Panc1 (cell line): ENCODE data around the gene TRIB2. TPM values are rescaled to one million over a fixed set of nuclear protein-coding genes. Genes with fewer than 3 reads are reported as not detected.

ENCODE experiments used
- ATAC-seq: fragments of 200-7000 bp; cut with Tn5 transposase; 2 replicates; pipeline ENCODE4 v1.9.1; 2020; ENCODE audit warnings: mild to moderate bottlenecking, moderate library complexity
- BruUV-seq: library from RNA; stranded (reverse); fragments of 400-500 nt; replicated peaks from 2 replicates; lab custom pipeline; 2021; lab: Mats Ljungman, UMichigan
- CTCF ChIA-PET: fragments of 300-600 bp; sonication (Branson Sonifier 250); formaldehyde crosslinking; loops from one replicate; lab custom pipeline; 2022; ENCODE audit warnings: antibody characterized with exemption; lab: Charles Lee
- POLR2A ChIA-PET: fragments of 300-600 bp; sonication (Branson Sonifier 250); formaldehyde crosslinking; loops from one replicate; lab custom pipeline; 2022; ENCODE audit warnings: antibody characterized with exemption; lab: Charles Lee
- DNase-seq: peaks from one replicate; pipeline ENCODE4 v3.0.0-alpha.2; 2010; ENCODE audit warnings: low read depth, low spot score
- H3K27ac ChIP-seq: 2 replicates; pipeline ENCODE4 v1.5.1; 2011; ENCODE audit warnings: mild to moderate bottlenecking, low read length, inconsistent platforms
- H3K27me3 ChIP-seq: fragments of 200-500 bp; sonication (Bioruptor generic); 2 replicates; pipeline ENCODE4 v1.6.0; 2014; ENCODE audit warnings: low read length, inconsistent platforms; ENCODE audit not compliant: control insufficient read depth, insufficient read depth
- H3K36me3 ChIP-seq: fragments of 200-500 bp; sonication (Bioruptor generic); 2 replicates; pipeline ENCODE4 v1.5.1; 2014; ENCODE audit warnings: inconsistent platforms, mild to moderate bottlenecking, low read length, moderate library complexity; ENCODE audit not compliant: control insufficient read depth, insufficient read depth
- H3K4me1 ChIP-seq: 2 replicates; pipeline ENCODE4 v1.5.1; 2011; ENCODE audit warnings: inconsistent platforms, mild to moderate bottlenecking, low read length, moderate library complexity; ENCODE audit not compliant: control insufficient read depth, insufficient read depth
- H3K4me3 ChIP-seq, 2 experiments: 2 replicates each; pipeline ENCODE4 v1.5.1; 2011 to 2012; ENCODE audit warnings: low read depth in 2 of 2, low read length in 2 of 2, mild to moderate bottlenecking in 2 of 2, inconsistent platforms in 1 of 2, moderate library complexity in 1 of 2
- H3K9me3 ChIP-seq: fragments of 200-500 bp; sonication (Bioruptor generic); 2 replicates; pipeline ENCODE4 v1.5.1; 2014; ENCODE audit warnings: low read depth, mild to moderate bottlenecking, inconsistent platforms, low read length, moderate library complexity; ENCODE audit not compliant: control insufficient read depth, insufficient read depth
- CTCF ChIP-seq: fragments of 450-650 bp; IDR thresholded peaks from 2 replicates; pipeline ENCODE4 v1.5.1; 2017; ENCODE audit warnings: mild to moderate bottlenecking
- POLR2AphosphoS5 ChIP-seq: IDR thresholded peaks from 2 replicates; pipeline ENCODE4 v1.6.1; 2012; ENCODE audit warnings: mild to moderate bottlenecking, low read depth, low read length, moderate library complexity
- SIN3A ChIP-seq: IDR thresholded peaks from 2 replicates; pipeline ENCODE4 v1.6.1; 2012; ENCODE audit warnings: low read depth, mild to moderate bottlenecking, low read length, moderate library complexity, borderline replicate concordance; ENCODE audit not compliant: insufficient read depth
- TCF7L2 ChIP-seq: IDR thresholded peaks from 2 replicates; pipeline ENCODE4 v1.6.1; 2011; ENCODE audit warnings: mild to moderate bottlenecking, low read depth, low read length, inconsistent platforms
- in situ Hi-C: cut with HindIII; loops from 2 replicates; pipeline ENCODE4 v1.10.0; 2016; ENCODE audit warnings: low sequenced_read_pairs, low pct_unique_long_range_greater_than_20kb
- intact Hi-C: fragments of 100-400 bp; cut with micrococcal nuclease; formaldehyde crosslinking; loops from one replicate; pipeline ENCODE4 v1.10.0; 2022; ENCODE audit not compliant: unreplicated experiment
- total RNA-seq: library from RNA; stranded (reverse); gene quantifications from one replicate; pipeline ENCODE4 v1.2.1, GENCODE V29; 2021; ENCODE audit not compliant: unreplicated experiment
- TF ChIP-seq, protein P1 (sequence below), 2 experiments: IDR thresholded peaks; 2 replicates each; pipeline ENCODE4 v1.6.1; 2011 to 2012; ENCODE audit warnings: low read depth in 2 of 2, control low read depth in 1 of 2, low read length in 1 of 2, mild to moderate bottlenecking in 1 of 2, moderate library complexity in 1 of 2; ENCODE audit not compliant: insufficient read depth in 1 of 2

TRIB2 gene
- total RNA-seq, 1 experiment from 2014 or later, result 43.2 TPM

DNA sequence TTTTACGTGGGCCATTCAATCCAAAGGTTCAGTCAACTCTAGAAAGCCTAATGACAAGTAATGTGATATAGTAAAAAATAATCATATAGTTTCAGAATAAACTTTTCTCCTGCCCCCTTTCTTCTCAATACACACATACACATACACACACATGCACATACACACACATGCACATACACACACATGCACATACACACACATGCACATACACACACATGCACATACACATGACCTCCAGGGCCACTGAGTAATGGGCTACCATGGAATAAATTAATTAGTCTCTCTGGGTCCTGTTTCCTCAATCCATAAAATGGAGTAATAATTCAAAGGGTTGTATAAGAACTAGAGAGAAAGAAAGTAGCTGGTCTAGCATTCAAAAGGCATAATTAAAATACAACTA, 5.4 kb upstream of the TRIB2 start:
- Histone ChIP-seq H3K27ac (no peak overlapping the region), H3K27me3 (no peaks in the 10 kb centered on the region), H3K4me1 (peaks cover 19% of the 10 kb centered on the region), H3K4me3 (no peak overlapping the region), H3K9me3 (no peaks in the 10 kb centered on the region; the same call in 1 of the 2 replicates), H3K36me3 (no peaks in the 10 kb centered on the region)
- no TSS peak for BruUV-seq
- no peak for TF ChIP-seq POLR2AphosphoS5
- no peak for TF ChIP-seq TCF7L2
- no peak for TF ChIP-seq SIN3A
- TF ChIP-seq CTCF, result no peak
- TF ChIP-seq, protein P1, sequence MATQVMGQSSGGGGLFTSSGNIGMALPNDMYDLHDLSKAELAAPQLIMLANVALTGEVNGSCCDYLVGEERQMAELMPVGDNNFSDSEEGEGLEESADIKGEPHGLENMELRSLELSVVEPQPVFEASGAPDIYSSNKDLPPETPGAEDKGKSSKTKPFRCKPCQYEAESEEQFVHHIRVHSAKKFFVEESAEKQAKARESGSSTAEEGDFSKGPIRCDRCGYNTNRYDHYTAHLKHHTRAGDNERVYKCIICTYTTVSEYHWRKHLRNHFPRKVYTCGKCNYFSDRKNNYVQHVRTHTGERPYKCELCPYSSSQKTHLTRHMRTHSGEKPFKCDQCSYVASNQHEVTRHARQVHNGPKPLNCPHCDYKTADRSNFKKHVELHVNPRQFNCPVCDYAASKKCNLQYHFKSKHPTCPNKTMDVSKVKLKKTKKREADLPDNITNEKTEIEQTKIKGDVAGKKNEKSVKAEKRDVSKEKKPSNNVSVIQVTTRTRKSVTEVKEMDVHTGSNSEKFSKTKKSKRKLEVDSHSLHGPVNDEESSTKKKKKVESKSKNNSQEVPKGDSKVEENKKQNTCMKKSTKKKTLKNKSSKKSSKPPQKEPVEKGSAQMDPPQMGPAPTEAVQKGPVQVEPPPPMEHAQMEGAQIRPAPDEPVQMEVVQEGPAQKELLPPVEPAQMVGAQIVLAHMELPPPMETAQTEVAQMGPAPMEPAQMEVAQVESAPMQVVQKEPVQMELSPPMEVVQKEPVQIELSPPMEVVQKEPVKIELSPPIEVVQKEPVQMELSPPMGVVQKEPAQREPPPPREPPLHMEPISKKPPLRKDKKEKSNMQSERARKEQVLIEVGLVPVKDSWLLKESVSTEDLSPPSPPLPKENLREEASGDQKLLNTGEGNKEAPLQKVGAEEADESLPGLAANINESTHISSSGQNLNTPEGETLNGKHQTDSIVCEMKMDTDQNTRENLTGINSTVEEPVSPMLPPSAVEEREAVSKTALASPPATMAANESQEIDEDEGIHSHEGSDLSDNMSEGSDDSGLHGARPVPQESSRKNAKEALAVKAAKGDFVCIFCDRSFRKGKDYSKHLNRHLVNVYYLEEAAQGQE (IDR thresholded peaks at IDR 0.05; ENCODE audit: insufficient read depth in 1 of 2, low read depth in 2 of 2, low read length in 1 of 2), result no peak
- intact Hi-C loops (loop anchor here (10.0 kb wide), 2 partner anchors 177 to 537 kb away; no protein-coding TSS in a partner anchor), in situ Hi-C loops (no loop called here)
- ATAC-seq (no peak), DNase-seq (no peak)
- CTCF ChIA-PET, result no interaction called here
- POLR2A ChIA-PET, result no interaction called here

DNA sequence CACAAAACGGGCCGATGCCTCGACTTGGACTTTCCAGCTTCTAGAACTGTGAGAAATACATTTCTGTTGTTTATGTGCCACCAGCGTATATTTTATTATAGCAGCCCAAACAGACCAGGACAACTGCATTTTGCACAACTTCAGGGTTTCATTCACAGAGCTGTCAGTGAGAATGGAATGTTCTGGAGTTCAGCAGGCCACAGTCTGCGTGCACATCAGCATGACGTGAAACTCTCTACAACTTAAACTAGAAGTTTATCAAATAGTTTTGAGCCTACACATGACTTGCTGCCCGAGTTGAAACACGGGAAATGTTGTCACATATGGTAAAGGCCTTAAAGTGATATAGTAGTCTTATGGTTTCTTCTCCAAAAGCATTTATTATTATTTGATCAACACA, 3.9 kb upstream of the TRIB2 start:
- Histone ChIP-seq H3K36me3 (no peaks in the 10 kb centered on the region; the same call in 1 of the 2 replicates), H3K4me1 (peaks cover 19% of the 10 kb centered on the region), H3K27me3 (no peaks in the 10 kb centered on the region), H3K9me3 (no peaks in the 10 kb centered on the region), H3K27ac (peak overlapping the region; percentile 37; the same call in 1 of the 2 replicates), H3K4me3 (no peak overlapping the region)
- CTCF ChIA-PET, result no interaction called here
- no peak for TF ChIP-seq CTCF
- TF ChIP-seq, protein P1 (IDR thresholded peaks at IDR 0.05; ENCODE audit: insufficient read depth in 1 of 2, low read depth in 2 of 2, low read length in 1 of 2), result no peak
- no peak for TF ChIP-seq SIN3A
- no peak for TF ChIP-seq TCF7L2
- no peak for TF ChIP-seq POLR2AphosphoS5
- ATAC-seq (no peak), DNase-seq (no peak)
- no TSS peak for BruUV-seq
- intact Hi-C loops (loop anchor here (10.0 kb wide), 2 partner anchors 178 to 538 kb away; no protein-coding TSS in a partner anchor), in situ Hi-C loops (no loop called here)
- POLR2A ChIA-PET, result no interaction called here
